ENCODE data around the gene AKAP5.

AKAP5 gene

DNA sequence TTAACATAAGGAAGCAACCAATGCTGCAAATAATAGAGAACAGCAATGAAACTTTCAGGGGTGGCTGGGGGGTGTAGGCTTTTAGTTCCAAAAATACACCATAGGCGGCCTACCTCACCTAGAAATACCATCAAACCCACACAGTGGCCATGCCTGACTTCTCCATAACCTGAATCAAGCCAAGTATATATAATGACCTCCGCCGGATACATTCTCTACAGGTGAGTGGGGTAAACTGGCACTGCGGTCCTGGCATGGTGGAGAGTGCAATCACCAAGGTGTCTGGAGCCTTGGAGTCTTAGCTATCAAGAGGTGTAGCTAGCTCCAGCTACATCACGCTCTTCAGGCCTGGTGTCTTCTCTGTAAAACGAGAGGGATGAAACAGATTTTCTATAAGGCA lies 37.2 kb downstream of the AKAP5 start:
- no peak for ATAC-seq (replicated peaks)
- DNase-seq, result no peak
- peak overlapping the region; percentile 100 for H3K27ac Mint-ChIP-seq
- peaks cover 31 to 57% of the 10 kb centered on the region in 2 donors for H3K4me1 Mint-ChIP-seq
- H3K9me3 Mint-ChIP-seq, result no peaks in the 10 kb centered on the region
- peak overlapping the region; percentile 85 to 100 for H3K4me3 Mint-ChIP-seq
- H3K27me3 Mint-ChIP-seq, result no peaks in the 10 kb centered on the region
- peaks cover 15 to 25% of the 10 kb centered on the region in 2 donors for H3K36me3 Mint-ChIP-seq

DNA sequence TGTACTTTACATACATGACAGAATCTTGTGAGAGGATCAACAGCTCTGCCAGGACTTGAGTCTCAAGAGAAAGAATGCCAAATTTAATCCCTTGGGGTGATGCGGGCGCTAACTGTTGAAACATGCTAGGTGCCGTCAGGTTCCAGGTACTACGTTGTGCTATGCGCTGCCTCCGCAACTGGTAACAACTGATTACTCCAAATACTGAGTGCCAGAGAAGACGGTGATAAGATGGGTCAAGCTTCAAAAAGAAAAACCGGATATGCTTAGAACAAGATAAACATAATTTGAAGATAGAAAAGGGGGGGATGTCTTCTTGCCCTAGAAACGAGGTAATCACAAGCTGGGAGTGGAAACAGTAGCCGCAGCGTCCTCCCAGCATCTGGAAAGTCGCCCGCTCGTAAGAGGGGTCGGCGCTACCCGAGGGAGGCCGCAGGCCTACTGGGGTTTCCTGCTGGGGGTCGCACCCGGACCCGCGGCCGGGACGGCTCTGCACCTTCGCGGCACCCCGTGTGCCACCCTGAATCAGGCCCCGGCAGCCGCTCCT lies 37.7 kb downstream of the AKAP5 start:
- ATAC-seq (replicated peaks) (no peak), DNase-seq (peak; percentile 19)
- peaks cover 35 to 62% of the 10 kb centered on the region in 2 donors for H3K4me1 Mint-ChIP-seq
- no peaks in the 10 kb centered on the region for H3K27me3 Mint-ChIP-seq
- no peaks in the 10 kb centered on the region for H3K9me3 Mint-ChIP-seq
- H3K36me3 Mint-ChIP-seq, result peaks cover 13 to 21% of the 10 kb centered on the region in 2 donors
- peak overlapping the region; percentile 85 to 100 for H3K4me3 Mint-ChIP-seq
- peak overlapping the region; percentile 100 for H3K27ac Mint-ChIP-seq

DNA sequence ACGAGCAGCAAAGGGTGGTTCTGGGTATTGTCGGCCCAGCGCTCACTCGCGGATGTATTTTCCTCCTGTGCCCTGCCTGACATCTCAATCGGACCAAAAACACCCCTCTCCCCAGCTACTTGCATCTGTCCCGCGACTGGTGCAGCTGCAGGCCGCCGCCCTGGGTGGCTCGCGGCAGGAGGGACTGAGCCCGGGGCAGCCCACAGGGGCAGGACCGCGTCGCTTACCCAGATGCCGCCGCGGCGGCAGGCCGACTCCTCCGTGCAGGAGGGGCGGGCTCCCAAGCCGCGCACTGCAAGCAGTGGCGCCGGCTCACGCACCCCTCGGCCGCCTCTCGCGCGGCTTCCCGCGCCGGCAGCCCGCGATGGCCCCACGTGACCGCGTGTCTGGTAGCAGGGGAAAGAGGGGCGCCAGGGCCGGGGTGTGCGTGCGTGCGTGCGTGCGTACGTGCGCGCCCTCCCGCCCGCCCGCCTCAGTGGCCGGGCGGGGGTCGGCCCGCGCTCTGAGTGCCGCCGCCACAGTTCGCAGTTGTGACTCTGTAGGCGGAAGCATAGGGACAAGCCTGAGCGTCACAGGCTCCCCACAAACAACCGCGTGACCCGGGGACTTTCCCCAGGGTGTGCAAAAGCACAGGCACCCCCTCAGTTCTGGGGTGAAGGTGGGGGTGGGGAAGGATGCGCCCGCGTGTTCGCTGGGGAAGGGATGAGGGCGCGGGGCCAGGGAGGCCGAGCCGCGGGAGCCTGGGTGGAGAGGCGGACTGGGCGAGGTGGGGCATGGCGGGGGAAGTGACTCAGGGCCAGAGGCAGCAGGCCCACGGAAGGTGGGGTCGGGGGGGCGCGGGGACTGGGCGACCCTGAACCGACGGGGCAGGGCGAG lies 38.4 kb downstream of the AKAP5 start, which contains the start of gene ZBTB25:
Gene ZBTB25 (minus strand): TSS at position 405 of the 876 bp plus-strand sequence. CDS start 13,305 bp downstream, outside the sequence.
- peak; percentile 93 for DNase-seq
- H3K9me3 Mint-ChIP-seq, result no peaks in the 10 kb centered on the region
- peak within 1 kb of the TSS; percentile 85 to 100 for H3K4me3 Mint-ChIP-seq
- H3K36me3 Mint-ChIP-seq, result peaks cover 13 to 21% of the 10 kb centered on the region in 2 donors
- ATAC-seq (replicated peaks), result peak; percentile 66 to 72
- H3K27me3 Mint-ChIP-seq, result no peaks in the 10 kb centered on the region
- peak within 1 kb of the TSS; percentile 100 for H3K27ac Mint-ChIP-seq
- H3K4me1 Mint-ChIP-seq, result peaks cover 39 to 69% of the 10 kb centered on the region in 2 donors

DNA sequence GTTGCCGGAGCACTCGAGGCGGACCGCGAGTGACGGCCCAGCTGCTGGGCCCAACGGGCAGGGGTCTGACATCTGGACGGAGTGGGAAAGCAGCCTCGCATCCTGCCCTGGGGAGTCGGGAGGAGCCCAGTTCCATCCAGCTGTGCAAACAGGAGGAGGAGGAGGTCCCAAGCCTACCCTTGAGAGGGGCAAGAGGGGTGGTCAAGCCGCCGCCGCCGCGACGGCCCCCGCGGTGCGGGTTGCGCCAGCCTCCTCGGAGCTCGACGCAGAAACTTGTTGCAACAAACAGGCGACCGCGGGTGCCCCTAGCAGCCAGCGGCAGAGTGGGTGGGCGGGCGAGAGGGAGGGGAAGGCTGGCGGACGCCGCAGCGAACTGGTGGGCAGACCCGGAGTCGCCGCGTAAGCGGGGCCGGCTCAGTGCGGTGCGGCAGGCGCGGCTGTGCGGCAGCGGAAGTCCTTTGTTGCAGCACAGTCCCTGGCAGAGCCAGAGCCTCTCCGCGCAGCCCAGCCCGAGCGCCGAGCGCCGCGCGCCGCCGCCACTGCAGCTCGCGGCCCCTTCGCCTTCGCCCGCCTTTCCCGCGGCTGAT lies 39.1 kb downstream of the AKAP5 start, which contains the start of gene ZBTB1:
Gene ZBTB1 (plus strand): TSS at position 461 of the 587 bp plus-strand sequence. CDS start 16,735 bp downstream, outside the sequence.
- Mint-ChIP-seq H3K27ac (peak within 1 kb of the TSS; percentile 100), H3K4me1 (peaks cover 45 to 76% of the 10 kb centered on the region in 2 donors), H3K36me3 (peaks cover 15 to 26% of the 10 kb centered on the region in 2 donors), H3K9me3 (no peaks in the 10 kb centered on the region), H3K4me3 (peak within 1 kb of the TSS; percentile 85 to 100), H3K27me3 (no peaks in the 10 kb centered on the region)
- peak; percentile 83 for DNase-seq
- ATAC-seq (replicated peaks), result peak; percentile 53 to 55

DNA sequence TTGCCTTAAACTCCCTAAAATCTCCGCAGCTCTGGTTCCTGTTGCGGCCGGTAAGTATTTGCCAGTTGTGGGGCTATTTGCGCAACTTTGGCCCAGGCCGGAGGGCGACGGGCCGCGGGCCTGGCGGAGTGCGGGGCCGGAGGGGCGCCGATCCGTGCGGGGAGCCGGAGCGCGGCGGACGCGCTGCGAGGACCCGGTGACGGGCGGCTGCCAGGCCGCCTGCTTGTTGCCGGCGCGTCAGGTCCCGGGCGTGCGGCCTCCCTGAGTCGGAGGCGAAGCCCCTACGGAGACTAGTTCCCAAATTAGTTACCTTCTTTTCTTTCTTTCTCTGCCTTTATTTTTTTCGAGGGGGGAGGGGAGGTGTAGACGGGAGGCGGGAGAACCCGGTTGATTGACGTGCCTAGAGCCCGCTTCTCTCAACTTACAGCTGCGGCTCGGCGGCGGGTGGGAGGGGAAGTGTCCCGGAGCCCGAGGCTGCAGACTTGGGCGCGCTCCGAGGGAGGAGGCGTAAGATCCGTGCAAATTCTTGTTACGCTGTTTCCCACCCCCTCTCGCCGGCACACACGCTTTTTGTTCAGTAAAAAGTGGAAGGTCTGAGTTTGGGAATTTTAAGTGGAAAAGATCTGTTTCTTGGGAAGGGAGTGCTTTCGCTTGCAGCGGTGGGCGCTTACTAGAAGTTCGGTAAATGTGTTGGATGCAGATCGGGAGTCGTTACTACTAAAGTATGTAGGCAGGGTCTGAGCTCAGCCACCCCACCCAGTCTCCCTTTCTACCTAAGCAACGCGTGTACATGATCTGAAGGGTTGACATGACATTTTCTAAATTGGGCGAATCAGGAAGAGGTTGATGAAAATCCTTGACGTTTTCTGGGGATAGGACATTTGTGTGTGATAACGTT lies 39.8 kb downstream of the AKAP5 start:
- Mint-ChIP-seq H3K4me1 (peaks cover 43 to 78% of the 10 kb centered on the region in 2 donors), H3K27ac (peak overlapping the region; percentile 100), H3K27me3 (no peaks in the 10 kb centered on the region), H3K4me3 (peak overlapping the region; percentile 85 to 100), H3K36me3 (peaks cover 15 to 26% of the 10 kb centered on the region in 2 donors), H3K9me3 (no peaks in the 10 kb centered on the region)
- peak; percentile 40 to 44 for ATAC-seq (replicated peaks)
- peak; percentile 75 for DNase-seq

DNA sequence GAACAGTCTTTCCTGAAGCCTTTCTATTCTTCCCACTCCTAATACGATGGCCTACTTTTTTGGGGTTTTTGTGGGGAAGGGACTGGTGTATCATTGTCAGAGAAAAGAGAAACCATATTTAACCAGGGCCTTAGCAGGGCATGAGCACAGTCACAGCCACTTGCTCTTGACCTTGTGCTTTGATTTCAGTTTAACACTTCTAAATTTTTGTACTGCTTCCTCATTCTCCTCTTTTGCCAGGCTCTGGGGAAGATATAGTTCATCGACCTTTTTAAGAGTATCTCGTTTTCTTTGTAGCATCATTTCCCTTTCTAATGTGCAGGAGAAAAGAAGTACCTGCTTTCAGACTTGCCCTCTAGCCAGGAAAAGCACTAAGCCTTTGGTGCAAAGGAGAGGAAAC lies 41.4 kb downstream of the AKAP5 start:
- Mint-ChIP-seq H3K27me3 (no peaks in the 10 kb centered on the region), H3K4me3 (peak overlapping the region; percentile 85 to 100), H3K27ac (peak overlapping the region; percentile 100), H3K9me3 (no peaks in the 10 kb centered on the region), H3K4me1 (peaks cover 55 to 80% of the 10 kb centered on the region in 2 donors), H3K36me3 (peaks cover 15 to 26% of the 10 kb centered on the region in 2 donors)
- no peak for DNase-seq
- no peak for ATAC-seq (replicated peaks)

DNA sequence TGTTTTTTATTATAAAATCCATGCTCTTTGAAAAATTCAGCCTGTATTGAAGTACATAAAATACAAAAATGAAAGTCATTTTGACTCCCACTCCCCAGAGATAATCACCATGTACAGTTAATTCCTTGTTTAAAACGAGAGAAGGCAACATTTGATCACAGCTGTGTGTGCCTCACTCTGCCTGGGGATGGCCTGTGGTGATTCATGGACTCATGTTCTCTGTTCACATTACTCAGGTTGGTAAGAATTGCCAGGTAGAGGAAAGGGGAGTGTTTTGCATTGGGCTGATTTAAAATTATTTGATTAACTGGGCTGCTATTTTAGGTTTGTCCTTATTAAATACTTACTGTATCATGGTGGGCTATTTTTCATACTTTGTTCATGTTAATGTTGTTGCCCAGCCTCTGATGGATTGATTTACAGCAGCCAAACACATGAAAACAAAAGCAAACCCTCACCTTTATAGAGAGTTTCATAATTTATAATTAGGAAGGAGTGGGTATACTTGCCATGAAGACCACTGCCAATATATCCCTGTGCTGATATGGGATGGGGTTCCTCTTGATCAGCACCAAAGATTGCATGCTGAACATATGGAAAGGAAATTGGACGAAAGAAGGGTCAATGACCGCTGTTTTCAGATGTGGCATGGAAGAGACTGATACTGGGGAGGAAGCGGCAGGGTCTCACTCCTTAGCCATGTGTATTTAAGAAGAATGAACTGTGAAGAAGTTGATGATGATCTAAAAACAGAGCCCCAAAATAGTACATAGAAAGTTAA lies 42.3 kb downstream of the AKAP5 start:
- H3K9me3 Mint-ChIP-seq, result no peaks in the 10 kb centered on the region
- peak overlapping the region; percentile 60 for H3K27ac Mint-ChIP-seq
- peaks cover 15 to 24% of the 10 kb centered on the region in 2 donors for H3K36me3 Mint-ChIP-seq
- H3K27me3 Mint-ChIP-seq, result no peaks in the 10 kb centered on the region
- no peak for ATAC-seq (replicated peaks)
- H3K4me1 Mint-ChIP-seq, result peaks cover 47 to 72% of the 10 kb centered on the region in 2 donors
- H3K4me3 Mint-ChIP-seq, result peak overlapping the region; percentile 19 to 85
- no peak for DNase-seq

DNA sequence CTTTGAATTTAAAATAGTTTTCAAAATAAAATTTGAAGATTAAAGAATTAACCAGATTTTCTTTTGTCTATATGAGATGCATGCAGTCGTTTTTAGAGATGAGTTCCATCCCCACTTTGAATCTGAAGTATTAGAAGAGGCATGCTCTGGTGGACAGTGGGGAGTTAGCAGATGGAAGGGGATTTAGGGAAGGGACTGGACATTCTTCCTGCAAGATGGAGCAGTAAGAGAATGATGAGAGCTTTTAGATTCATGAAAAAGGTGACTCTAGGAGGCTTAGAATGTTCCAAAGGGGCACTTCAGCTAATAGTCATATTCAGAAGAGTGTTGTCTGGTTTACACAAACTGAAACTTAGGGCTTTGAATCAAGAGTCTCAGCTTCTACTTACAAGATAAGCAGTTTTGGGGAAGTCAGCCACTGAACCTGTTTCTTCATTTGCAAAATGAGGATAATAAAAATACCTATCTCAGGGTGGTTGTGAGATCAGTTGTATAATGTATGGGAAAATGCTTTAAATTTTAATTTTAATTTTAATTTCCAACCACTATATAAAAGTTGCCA lies 43.0 kb downstream of the AKAP5 start:
- Mint-ChIP-seq H3K36me3 (peaks cover 15 to 20% of the 10 kb centered on the region in 2 donors), H3K9me3 (no peaks in the 10 kb centered on the region), H3K4me1 (peaks cover 45 to 68% of the 10 kb centered on the region in 2 donors), H3K27me3 (no peaks in the 10 kb centered on the region), H3K27ac (peak overlapping the region; percentile 37), H3K4me3 (peak overlapping the region; percentile 29 to 43)
- peak; percentile 14 to 20 for ATAC-seq (replicated peaks)
- no peak for DNase-seq

DNA sequence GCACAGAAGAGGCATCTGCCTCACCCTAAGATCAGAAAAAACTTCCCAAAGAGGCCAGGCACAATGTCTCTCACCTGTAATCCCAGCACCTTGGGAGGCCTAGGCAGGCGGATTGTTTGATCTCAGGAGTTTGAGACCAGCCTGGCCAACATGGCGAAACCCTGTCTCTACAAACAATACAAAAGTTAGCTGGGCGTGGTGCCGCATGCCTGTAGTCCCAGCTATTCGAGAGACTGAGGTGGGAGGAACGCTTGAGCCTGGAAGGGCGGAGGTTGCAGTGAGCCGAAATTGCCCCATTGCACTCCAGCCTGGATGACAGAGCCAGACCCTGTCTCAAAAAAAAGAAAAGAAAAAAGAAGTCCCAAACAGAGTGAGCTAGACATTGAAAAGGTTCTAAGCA lies 43.7 kb downstream of the AKAP5 start:
- H3K4me3 Mint-ChIP-seq, result peak overlapping the region; percentile 39 to 47
- H3K27me3 Mint-ChIP-seq, result no peaks in the 10 kb centered on the region
- DNase-seq (no peak), ATAC-seq (replicated peaks) (no peak)
- peaks cover 14 to 19% of the 10 kb centered on the region in 2 donors for H3K36me3 Mint-ChIP-seq
- H3K4me1 Mint-ChIP-seq, result peaks cover 45 to 73% of the 10 kb centered on the region in 2 donors
- H3K27ac Mint-ChIP-seq, result peak overlapping the region; percentile 86
- no peaks in the 10 kb centered on the region for H3K9me3 Mint-ChIP-seq

DNA sequence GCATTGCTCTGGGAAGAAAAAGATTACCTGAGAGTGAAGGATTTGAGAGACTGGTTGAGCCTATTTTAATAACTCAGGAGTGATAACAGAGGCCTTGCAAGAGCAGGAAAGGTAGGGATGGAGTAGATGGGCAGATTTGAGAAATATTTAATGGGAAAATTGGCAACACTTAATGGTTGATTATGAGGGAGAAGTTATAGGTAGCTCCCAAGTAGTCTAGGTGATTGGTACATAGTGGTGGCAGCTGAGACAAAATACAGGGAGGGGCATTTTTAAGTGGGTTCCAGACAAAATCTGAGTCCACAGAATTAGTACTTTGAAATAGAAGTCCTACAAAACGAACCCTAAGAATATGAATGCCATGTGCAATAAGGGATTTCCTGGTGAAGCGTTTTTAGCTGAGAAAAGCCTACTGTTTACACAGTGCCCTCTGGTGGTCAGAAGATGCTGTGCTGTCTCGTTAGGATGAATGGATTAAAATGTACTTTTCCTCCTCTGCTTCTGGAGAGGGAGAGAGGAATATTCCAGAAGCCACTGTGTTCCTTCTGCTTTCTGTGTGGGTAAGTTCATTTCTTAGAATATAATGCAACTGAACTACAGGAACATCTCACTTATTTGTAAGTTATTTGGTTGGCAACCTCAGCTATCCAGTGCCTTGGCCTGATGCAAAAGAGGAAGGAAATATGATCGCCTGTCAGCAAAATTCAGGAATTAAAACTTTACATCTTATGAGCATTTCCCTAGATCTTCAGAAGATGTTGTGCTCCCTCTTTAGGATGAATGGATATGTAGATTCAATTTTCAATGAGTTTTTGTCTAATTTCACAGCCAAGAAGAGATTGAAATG lies 45.7 kb downstream of the AKAP5 start:
- DNase-seq (peak; percentile 20), ATAC-seq (replicated peaks) (no peak)
- H3K4me3 Mint-ChIP-seq, result peak overlapping the region in 1 of 2 donors; percentile 41
- no peak overlapping the region for H3K27ac Mint-ChIP-seq
- peaks cover 39 to 72% of the 10 kb centered on the region in 2 donors for H3K4me1 Mint-ChIP-seq
- no peaks in the 10 kb centered on the region for H3K27me3 Mint-ChIP-seq
- H3K9me3 Mint-ChIP-seq, result no peaks in the 10 kb centered on the region
- peaks cover 4 to 8% of the 10 kb centered on the region in 2 donors for H3K36me3 Mint-ChIP-seq

DNA sequence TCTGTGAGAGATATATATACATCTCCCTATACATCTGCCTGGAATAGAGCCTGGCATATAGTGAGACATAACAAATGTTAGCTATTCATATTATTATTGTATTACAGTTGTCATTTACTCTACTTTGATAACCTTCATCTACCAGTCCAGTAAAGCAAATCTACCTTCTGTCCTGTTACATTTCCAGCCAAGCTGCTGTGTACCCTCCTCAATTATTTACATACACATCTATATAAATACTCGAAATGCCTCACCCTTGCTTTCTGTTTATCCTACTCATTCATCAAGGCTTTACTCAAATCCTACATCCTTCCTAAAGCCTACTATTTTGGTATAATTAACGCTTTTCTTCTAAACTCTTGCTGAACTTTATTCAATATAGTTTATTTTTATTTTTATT lies 48.0 kb downstream of the AKAP5 start:
- H3K4me1 Mint-ChIP-seq, result peaks cover 32 to 65% of the 10 kb centered on the region in 2 donors
- no peak overlapping the region for H3K27ac Mint-ChIP-seq
- H3K36me3 Mint-ChIP-seq, result peaks cover 3 to 8% of the 10 kb centered on the region in 2 donors
- no peak for DNase-seq
- no peaks in the 10 kb centered on the region for H3K9me3 Mint-ChIP-seq
- H3K4me3 Mint-ChIP-seq, result no peak overlapping the region
- no peak for ATAC-seq (replicated peaks)
- no peaks in the 10 kb centered on the region for H3K27me3 Mint-ChIP-seq

DNA sequence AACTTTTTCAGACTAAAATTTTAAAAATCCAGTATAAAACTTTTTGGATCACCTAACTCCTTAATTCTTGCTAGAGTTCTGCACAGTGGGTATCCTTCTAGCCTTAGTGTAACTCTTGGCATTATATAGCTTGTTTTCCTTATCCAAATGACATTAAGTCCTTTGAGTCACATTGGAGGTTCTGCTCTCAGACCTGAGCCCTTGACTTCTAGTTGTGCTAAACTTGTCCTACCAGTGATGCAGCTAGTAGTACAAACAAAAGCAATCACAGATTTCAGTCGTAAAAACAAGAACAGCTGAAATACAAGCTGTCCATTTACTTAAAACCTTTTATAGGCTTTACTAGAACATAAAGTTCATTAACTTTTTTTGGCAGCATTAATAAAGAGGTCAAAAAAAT lies 49.8 kb downstream of the AKAP5 start:
- H3K27ac Mint-ChIP-seq, result no peak overlapping the region
- H3K4me3 Mint-ChIP-seq, result no peak overlapping the region
- peaks cover 25 to 49% of the 10 kb centered on the region in 2 donors for H3K4me1 Mint-ChIP-seq
- no peaks in the 10 kb centered on the region for H3K27me3 Mint-ChIP-seq
- H3K36me3 Mint-ChIP-seq, result peaks cover 2 to 4% of the 10 kb centered on the region in 2 donors
- DNase-seq (no peak), ATAC-seq (replicated peaks) (no peak)
- no peaks in the 10 kb centered on the region for H3K9me3 Mint-ChIP-seq

Measured in stimulated activated naive B cell treated with anti-CD40 and anti-IgM and Interleukin-4, amounts not matched to agents 10 μg/mL and 1 μg/mL and 100 μg/mL, for 72 hours (primary cell).